Vagina (tissue), 2 donors: ENCODE results near the gene TLE5.

Source experiments
- POLR2A ChIP-seq, 2 donors: fragments of 450-650 bp; IDR thresholded peaks; one replicate each; pipeline ENCODE4 v1.6.1; 2017; ENCODE audit warnings: antibody characterized with exemption in 2 of 2, mild to moderate bottlenecking in 2 of 2, moderate library complexity in 2 of 2
- POLR2AphosphoS5 ChIP-seq, 2 donors: sonication (generic); formaldehyde crosslinking; IDR thresholded peaks; one replicate each; pipeline ENCODE4 v1.9.0; 2017; ENCODE audit warnings: antibody characterized with exemption in 2 of 2, mild to moderate bottlenecking in 2 of 2, low read depth in 1 of 2; ENCODE audit not compliant: insufficient read depth in 1 of 2
- TF ChIP-seq, protein P1 (sequence below), 3 experiments: fragments of 450-650 bp in 2 of 3; fragments of 200-600 bp in 1 of 3; sonication (generic) in 1 of 3; IDR thresholded peaks; one replicate each; pipeline ENCODE4 v1.5.1; 2017 to 2019; ENCODE audit warnings: antibody characterized with exemption in 3 of 3, mild to moderate bottlenecking in 2 of 3, moderate library complexity in 2 of 3

DNA sequence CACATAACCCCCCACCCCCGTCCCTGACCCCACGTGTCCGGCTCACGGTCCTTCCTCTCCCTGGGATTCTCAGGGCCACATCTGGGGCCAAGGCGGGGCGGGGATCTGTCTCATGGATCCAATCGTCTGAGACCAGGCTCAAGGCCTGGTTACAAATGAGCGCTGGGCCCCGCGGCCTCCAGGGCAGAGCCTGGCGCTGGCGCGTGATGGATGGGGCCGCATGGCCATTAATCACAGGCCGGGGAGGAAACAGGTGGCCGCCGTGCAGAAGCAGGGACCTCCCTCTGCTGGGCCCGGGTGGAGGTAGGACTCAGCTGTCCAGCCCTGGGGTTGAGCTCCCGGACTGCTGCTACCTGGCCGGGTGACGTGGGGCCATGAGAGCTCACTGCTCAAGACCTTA lies 5.8 kb upstream of the TLE5 start:
- TF ChIP-seq POLR2AphosphoS5 (IDR thresholded peaks at IDR 0.05; ENCODE audit: insufficient read depth in 1 of 2, low read depth in 1 of 2) (no peak), POLR2A (IDR thresholded peaks at IDR 0.05) (no peak)
- TF ChIP-seq, protein P1, sequence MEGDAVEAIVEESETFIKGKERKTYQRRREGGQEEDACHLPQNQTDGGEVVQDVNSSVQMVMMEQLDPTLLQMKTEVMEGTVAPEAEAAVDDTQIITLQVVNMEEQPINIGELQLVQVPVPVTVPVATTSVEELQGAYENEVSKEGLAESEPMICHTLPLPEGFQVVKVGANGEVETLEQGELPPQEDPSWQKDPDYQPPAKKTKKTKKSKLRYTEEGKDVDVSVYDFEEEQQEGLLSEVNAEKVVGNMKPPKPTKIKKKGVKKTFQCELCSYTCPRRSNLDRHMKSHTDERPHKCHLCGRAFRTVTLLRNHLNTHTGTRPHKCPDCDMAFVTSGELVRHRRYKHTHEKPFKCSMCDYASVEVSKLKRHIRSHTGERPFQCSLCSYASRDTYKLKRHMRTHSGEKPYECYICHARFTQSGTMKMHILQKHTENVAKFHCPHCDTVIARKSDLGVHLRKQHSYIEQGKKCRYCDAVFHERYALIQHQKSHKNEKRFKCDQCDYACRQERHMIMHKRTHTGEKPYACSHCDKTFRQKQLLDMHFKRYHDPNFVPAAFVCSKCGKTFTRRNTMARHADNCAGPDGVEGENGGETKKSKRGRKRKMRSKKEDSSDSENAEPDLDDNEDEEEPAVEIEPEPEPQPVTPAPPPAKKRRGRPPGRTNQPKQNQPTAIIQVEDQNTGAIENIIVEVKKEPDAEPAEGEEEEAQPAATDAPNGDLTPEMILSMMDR (IDR thresholded peaks at IDR 0.05), result no peak
